Naive B cell (primary cell): ENCODE results near the gene FADS3. TPM values are rescaled to one million over a fixed set of nuclear protein-coding genes. Genes with fewer than 3 reads are reported as not detected.

Source experiments
- ATAC-seq, 2 donors: fragments of 150-1000 bp; cut with Tn5 transposase; 2 replicates each; pipeline ENCODE4 v1.10.0; 2021; ENCODE audit warnings: low read depth in 2 of 2, mild to moderate bottlenecking in 2 of 2, moderate library complexity in 2 of 2
- DNase-seq: peaks from one replicate; pipeline ENCODE4 v3.0.0; 2022
- H3K27ac Mint-ChIP-seq, 6 donors: one replicate each; pipeline ENCODE4 v1.8.0; 2020 to 2022; ENCODE audit warnings: mild to moderate bottlenecking in 6 of 6, mixed read lengths in 6 of 6, moderate library complexity in 5 of 6, inconsistent platforms in 2 of 6
- H3K27me3 Mint-ChIP-seq, 3 donors: one replicate each; pipeline ENCODE4 v1.8.0; 2021 to 2022; ENCODE audit warnings: mixed read lengths in 3 of 3, mild to moderate bottlenecking in 1 of 3
- H3K36me3 Mint-ChIP-seq, 2 donors: one replicate each; pipeline ENCODE4 v1.8.0; 2020 to 2022; ENCODE audit warnings: mixed read lengths in 2 of 2, inconsistent platforms in 1 of 2, mild to moderate bottlenecking in 1 of 2
- H3K4me1 Mint-ChIP-seq, 3 donors: one replicate each; pipeline ENCODE4 v1.8.0; 2020 to 2022; ENCODE audit warnings: mixed read lengths in 3 of 3, inconsistent platforms in 1 of 3, mild to moderate bottlenecking in 1 of 3, moderate library complexity in 1 of 3
- H3K4me3 Mint-ChIP-seq, 8 donors: one replicate each; pipeline ENCODE4 v1.8.0; 2020 to 2022; ENCODE audit warnings: mild to moderate bottlenecking in 8 of 8, mixed read lengths in 8 of 8, moderate library complexity in 8 of 8, inconsistent platforms in 2 of 8
- H3K9me3 Mint-ChIP-seq, 7 donors: one replicate each; pipeline ENCODE4 v1.8.0; 2020 to 2022; ENCODE audit warnings: mixed read lengths in 7 of 7, mild to moderate bottlenecking in 5 of 7, inconsistent platforms in 2 of 7, moderate library complexity in 1 of 7
- polyA plus RNA-seq, 6 donors: library from polyadenylated mRNA; unstranded; fragments of 300-500 nt; fragmentation: Illumina TruSeq; gene quantifications; one replicate each; pipeline ENCODE4 v1.2.3, GENCODE V29; 2021; ENCODE audit warnings: low read depth in 6 of 6

Gene FADS3
- polyA plus RNA-seq, 6 donors from 2014 or later: 27.6 to 41.3 (median 34.4) TPM

DNA sequence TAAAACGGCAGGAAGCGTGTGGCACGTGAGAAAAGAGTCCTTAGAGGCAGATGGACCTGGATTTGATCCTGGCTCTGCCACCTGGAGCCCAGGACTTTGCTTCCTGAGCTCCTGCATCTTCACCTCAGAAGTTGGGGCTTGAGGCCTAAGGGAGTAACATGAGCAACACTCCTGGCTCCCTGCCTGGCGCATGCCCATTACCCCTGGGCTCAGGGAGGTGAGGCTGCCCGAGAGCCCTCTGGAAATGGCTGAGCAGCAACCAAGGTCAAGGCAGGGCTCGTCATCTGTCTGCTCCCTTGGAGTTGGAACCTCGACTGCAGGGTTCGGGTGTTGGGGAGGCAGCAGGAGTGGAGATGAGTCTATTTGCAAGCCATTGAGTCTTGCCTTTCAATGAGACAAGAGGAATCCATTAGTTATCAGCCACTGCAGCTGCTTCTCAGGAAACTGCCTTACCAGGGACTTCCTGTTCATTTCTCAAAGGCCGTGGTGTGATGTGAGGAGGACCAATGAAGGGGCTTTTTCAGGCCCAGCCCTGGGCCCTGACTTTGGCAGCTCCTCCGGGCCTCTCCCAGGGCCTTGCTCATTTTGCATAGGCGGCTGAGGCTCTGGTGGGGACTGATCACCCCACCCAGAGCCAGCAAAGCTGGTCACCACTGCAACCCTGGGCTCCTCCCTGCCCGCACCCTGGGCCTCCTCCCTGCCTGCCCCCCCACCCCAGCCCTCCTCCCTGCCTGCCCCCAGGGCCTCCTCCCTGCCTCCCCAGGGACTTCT lies 56.9 kb downstream of the FADS3 start:
- H3K4me1 Mint-ChIP-seq: peaks cover 24 to 64% (median 34%) of the 10 kb centered on the region in 3 donors
- peaks cover 0 to 3% (median 0%) of the 10 kb centered on the region in 7 donors for H3K9me3 Mint-ChIP-seq
- DNase-seq: peak; percentile 50
- H3K4me3 Mint-ChIP-seq: peak overlapping the region in 6 of 8 donors; percentile 2 to 80 (median 54)
- H3K36me3 Mint-ChIP-seq: peaks cover 0 to 4% of the 10 kb centered on the region in 2 donors
- peak overlapping the region; percentile 78 to 99 (median 98) for H3K27ac Mint-ChIP-seq
- no peaks in the 10 kb centered on the region for H3K27me3 Mint-ChIP-seq
- ATAC-seq: peak; percentile 88 to 91

DNA sequence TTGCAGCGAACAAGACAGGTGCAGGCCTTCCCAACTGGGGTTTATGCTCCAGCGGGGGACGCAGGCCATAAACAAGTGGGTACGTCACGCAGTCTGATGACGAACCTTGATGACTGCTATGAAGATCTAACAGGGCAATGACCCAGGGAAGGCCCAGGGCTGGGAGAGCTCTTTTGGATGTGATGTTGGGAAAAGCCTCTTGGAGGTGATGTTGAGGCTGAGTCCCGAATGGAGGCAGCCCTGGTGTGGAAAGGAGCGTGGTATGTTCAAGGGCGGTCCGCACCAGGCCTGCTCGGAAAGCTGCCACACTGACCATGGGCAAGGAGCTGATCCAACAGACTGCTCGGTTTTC lies 57.4 kb downstream of the FADS3 start:
- Mint-ChIP-seq H3K27me3 (no peaks in the 10 kb centered on the region), H3K9me3 (peaks cover 0 to 3% (median 0%) of the 10 kb centered on the region in 7 donors), H3K27ac (peak overlapping the region; percentile 78 to 99 (median 98)), H3K4me1 (peaks cover 22 to 69% (median 34%) of the 10 kb centered on the region in 3 donors), H3K36me3 (peaks cover 0 to 4% of the 10 kb centered on the region in 2 donors), H3K4me3 (peak overlapping the region in 4 of 8 donors; percentile 35 to 74 (median 55))
- ATAC-seq: peak; percentile 11 to 37
- no peak for DNase-seq

DNA sequence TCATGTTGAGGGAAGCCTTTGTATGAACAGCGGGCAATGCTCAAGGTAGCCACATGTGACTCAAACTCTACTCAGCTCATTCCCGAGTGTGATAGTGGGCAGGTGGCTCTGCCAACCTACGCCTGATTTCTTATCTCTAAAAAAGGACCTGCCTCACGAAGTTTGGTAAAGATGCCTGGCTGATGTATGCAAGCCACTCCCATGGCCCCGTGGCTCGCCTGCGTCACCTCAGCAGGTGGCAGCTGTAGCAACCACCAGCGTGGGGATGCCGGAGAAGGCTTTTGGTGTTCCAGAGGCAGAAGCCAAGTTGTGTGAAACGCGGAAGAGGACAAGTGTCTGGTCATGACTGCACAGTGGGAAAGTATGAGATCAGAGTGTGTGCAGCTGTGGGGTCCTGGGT lies 57.9 kb downstream of the FADS3 start:
- no peaks in the 10 kb centered on the region for H3K27me3 Mint-ChIP-seq
- ATAC-seq: peak; percentile 25 to 33
- peaks cover 0 to 3% (median 0%) of the 10 kb centered on the region in 7 donors for H3K9me3 Mint-ChIP-seq
- DNase-seq: no peak
- H3K4me3 Mint-ChIP-seq: peak overlapping the region in 6 of 8 donors; percentile 35 to 74 (median 53)
- peak overlapping the region; percentile 78 to 99 (median 98) for H3K27ac Mint-ChIP-seq
- H3K4me1 Mint-ChIP-seq: peaks cover 21 to 71% (median 38%) of the 10 kb centered on the region in 3 donors
- H3K36me3 Mint-ChIP-seq: peaks cover 0 to 4% of the 10 kb centered on the region in 2 donors

DNA sequence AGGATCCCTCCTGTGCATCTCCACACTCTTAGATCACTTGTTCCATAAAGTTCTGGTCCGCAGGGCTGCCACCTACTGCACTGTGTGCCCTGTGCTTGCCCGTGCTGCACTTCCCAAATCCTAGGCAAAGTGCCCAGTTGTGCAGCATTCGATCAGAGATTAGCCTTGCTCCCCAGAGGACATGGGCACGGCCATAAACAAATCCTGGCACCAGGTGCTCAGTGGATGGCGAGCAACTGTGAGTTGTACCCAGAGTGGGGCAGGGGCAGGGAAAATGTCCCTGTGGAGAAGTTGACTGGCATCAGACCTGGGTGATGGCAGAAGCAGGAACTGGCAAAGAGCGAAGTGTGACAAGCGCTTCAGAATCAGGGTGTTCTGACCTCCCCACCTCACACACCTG lies 58.6 kb downstream of the FADS3 start:
- Mint-ChIP-seq H3K4me3 (peak overlapping the region in 2 of 8 donors; percentile 17 to 21), H3K27me3 (no peaks in the 10 kb centered on the region), H3K36me3 (peaks cover 0 to 4% of the 10 kb centered on the region in 2 donors), H3K9me3 (peaks cover 0 to 3% (median 0%) of the 10 kb centered on the region in 7 donors), H3K27ac (peak overlapping the region in 3 of 6 donors; percentile 26 to 93 (median 61)), H3K4me1 (peaks cover 29 to 71% (median 45%) of the 10 kb centered on the region in 3 donors)
- ATAC-seq (no peak), DNase-seq (no peak)

DNA sequence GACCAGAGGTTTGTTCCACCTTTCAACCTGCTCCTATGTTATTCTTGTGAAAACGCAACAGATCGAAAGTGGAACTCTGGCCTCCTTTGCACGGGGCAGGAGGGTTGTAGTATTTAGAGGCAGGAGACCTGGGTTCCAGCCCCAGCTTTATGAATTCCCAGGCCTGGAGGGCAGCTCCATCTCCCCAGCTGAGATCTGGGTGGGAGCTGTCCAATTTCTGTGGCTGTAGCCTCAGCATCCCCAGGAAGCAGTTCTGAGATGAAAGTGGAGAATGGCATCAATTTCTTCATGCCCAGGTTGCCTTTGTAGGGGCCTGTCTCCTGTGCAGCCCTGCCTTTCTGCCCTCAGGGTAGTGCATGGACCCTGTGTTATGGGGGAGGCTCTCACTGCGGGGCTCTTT lies 59.1 kb downstream of the FADS3 start:
- H3K36me3 Mint-ChIP-seq: peaks cover 0 to 4% of the 10 kb centered on the region in 2 donors
- ATAC-seq: no peak
- peak overlapping the region in 1 of 6 donors; percentile 61 for H3K27ac Mint-ChIP-seq
- H3K9me3 Mint-ChIP-seq: peaks cover 0 to 3% (median 0%) of the 10 kb centered on the region in 7 donors
- H3K4me3 Mint-ChIP-seq: peak overlapping the region in 1 of 8 donors; percentile 21
- DNase-seq: no peak
- H3K4me1 Mint-ChIP-seq: peaks cover 32 to 72% (median 51%) of the 10 kb centered on the region in 3 donors
- H3K27me3 Mint-ChIP-seq: no peaks in the 10 kb centered on the region

DNA sequence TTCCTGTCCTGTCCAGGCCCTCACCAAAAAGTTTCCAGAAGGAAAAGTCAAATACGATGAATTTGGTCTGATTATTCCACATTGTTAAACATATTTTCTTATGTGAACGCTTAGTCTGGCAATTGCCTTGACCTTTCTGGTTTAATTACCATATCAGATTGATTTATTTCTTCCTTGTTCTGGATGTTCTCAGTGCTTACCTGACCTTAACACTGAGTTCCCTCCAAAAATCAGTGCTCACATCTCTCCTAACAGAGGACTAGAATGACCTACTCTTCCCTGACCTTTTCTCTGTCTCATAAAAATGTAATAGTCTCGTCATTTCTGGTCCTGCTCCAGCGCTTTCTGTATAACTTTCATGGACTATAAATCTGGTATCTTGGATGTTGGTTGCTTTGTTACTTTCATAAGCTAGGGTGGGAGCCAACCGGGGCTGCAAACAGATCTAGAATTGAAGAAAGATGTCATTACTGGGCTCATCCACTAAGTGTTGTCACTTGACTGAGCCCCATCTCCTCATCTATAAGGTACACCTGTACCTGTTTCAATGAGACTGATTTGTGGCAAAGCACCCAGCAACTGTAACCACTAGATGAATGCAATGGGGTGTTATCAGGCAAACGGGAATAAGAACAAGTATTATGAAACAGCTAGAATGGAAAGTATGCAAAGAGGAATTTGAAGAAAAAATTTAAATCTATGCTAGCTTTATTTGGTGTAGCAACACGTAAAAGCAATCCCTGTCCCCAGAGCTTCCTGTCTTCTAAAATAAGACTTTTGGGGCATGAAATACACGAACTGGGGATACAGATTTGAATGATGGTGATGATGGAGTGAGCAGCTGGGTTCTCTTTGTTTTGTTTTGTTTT lies 60.9 kb downstream of the FADS3 start:
- Mint-ChIP-seq H3K36me3 (peaks cover 0 to 4% of the 10 kb centered on the region in 2 donors), H3K4me3 (peak overlapping the region in 5 of 8 donors; percentile 3 to 70 (median 51)), H3K27ac (peak overlapping the region in 2 of 6 donors; percentile 4 to 62), H3K27me3 (no peaks in the 10 kb centered on the region), H3K4me1 (peaks cover 32 to 71% (median 52%) of the 10 kb centered on the region in 3 donors), H3K9me3 (peaks cover 0 to 3% (median 0%) of the 10 kb centered on the region in 7 donors)
- no peak for ATAC-seq
- no peak for DNase-seq

DNA sequence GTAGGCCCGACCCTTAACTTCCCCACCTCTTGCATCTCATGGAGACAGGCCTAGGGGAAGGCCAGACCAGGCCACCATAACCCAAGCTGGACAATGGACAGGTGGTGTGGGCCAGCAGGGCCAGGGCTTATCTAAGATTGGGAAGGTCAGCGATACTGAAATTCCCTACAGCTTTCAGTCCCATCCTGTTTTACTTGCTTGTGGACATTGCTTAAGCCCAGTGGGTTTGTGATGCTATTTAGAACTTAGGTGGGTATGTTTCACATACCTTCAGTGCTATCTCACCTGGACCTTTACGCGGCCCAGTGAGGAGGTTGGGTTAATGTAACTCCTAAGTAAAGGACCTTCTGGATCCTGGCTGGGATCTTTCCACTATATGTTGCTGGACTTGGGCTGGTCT lies 61.5 kb downstream of the FADS3 start:
- DNase-seq (no peak), ATAC-seq (no peak)
- H3K27me3 Mint-ChIP-seq: no peaks in the 10 kb centered on the region

DNA sequence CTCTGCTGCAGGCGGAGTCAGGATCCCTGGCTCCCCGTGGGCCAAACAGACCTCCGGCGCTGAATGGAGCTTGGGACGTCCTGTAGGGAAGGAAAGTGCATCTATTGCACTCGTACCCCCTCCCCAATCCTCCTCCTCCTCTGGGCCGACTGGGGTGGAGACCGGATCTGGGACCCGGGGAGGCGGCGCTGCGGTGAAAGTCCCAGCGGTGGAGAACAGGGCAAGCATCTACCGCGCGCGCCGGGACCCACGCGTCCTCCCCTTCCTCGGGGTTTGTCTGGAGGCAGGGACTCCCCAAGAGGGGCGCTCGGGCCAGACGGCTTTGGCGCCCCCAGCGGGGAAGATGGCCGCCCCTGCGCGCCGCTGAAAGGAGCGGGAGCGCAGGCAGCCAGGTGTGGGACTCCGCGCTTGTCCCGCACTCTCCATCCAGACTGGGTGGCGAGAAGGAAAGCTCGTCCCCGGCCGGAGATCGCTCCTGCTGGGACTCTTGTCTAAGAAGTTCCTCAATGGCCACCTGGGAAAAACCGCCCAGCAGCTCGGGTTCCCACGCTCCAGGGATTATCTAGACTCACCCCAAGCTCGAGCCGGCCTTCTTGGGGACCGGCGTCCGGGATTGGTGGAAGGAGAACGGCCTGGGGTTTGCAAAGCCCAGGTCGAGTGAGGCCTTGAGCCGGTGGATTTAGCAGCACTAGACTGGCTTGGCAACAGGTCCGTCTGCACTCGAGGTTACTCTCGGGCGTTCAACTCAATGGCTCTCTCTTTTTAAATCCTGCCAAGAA lies 62.5 kb downstream of the FADS3 start:
- no peaks in the 10 kb centered on the region for H3K27me3 Mint-ChIP-seq
- H3K4me1 Mint-ChIP-seq: peaks cover 24 to 54% (median 37%) of the 10 kb centered on the region in 3 donors
- peak; percentile 47 to 53 for ATAC-seq
- DNase-seq: peak; percentile 37
- H3K36me3 Mint-ChIP-seq: peaks cover 0 to 4% of the 10 kb centered on the region in 2 donors
- H3K4me3 Mint-ChIP-seq: peak overlapping the region; percentile 70 to 96 (median 92)
- H3K27ac Mint-ChIP-seq: peak overlapping the region in 5 of 6 donors; percentile 37 to 89 (median 65)
- peaks cover 0 to 3% (median 0%) of the 10 kb centered on the region in 7 donors for H3K9me3 Mint-ChIP-seq

More for the DNA sequence above, 61.5 kb downstream of the FADS3 start:
- H3K4me1 Mint-ChIP-seq: peaks cover 28 to 64% (median 47%) of the 10 kb centered on the region in 3 donors
- H3K4me3 Mint-ChIP-seq: peak overlapping the region in 6 of 8 donors; percentile 9 to 94 (median 78)
- H3K36me3 Mint-ChIP-seq: peaks cover 0 to 4% of the 10 kb centered on the region in 2 donors
- peaks cover 0 to 3% (median 0%) of the 10 kb centered on the region in 7 donors for H3K9me3 Mint-ChIP-seq
- H3K27ac Mint-ChIP-seq: no peak overlapping the region

DNA sequence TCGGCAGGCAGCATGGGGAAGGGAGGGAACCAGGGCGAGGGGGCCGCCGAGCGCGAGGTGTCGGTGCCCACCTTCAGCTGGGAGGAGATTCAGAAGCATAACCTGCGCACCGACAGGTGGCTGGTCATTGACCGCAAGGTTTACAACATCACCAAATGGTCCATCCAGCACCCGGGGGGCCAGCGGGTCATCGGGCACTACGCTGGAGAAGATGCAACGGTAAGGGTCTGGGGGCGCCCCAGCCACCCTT lies 63.0 kb downstream of the FADS3 start:
- peaks cover 20 to 49% (median 32%) of the 10 kb centered on the region in 3 donors for H3K4me1 Mint-ChIP-seq
- ATAC-seq: peak in 1 of 2 donors; percentile 1
- peaks cover 0 to under 1% of the 10 kb centered on the region in 2 donors for H3K36me3 Mint-ChIP-seq
- no peaks in the 10 kb centered on the region for H3K27me3 Mint-ChIP-seq
- peak overlapping the region; percentile 63 to 89 (median 78) for H3K27ac Mint-ChIP-seq
- no peaks in the 10 kb centered on the region for H3K9me3 Mint-ChIP-seq
- H3K4me3 Mint-ChIP-seq: peak overlapping the region; percentile 70 to 96 (median 92)
- DNase-seq: no peak

DNA sequence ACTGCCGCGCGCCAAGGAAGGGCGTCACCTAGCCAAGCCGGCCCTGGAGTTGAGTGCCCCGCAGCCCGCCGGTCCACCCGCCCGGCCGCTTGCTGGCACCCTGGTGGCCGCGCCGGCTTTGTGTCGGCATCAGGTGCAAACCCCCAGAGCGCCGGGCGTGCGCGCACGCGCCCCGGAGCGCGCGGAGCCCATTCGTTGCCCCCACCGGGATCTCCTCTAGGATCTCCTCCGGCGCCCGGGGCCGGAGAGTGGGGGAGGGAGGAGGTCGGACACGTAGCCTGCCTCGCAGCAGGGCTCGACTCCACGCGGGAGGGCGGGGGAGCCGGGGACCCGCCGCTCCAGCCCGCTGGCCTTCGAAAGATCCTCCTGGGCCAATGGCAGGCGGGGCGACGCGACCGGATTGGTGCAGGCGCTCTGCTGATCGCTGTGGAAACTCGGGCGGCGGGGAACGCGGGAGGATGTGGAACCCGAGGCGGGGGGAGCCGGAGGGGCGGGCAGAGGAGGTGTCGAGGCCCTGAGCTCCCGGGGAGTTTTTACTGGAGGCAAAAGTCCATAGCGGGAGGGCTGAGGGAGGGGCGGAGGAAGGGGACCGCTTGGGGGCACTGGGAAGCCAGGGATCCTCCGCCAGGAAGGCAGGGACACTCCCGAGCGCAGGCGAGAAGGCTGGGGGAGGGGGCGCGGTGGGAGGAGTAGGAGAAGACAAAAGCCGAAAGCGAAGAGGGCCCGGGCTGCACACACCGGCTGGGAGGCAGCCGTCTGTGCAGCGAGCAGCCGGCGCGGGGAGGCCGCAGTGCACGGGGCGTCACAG lies 63.6 kb downstream of the FADS3 start, which contains the start of gene FADS2:
Gene FADS2 (plus strand): TSS at position 730 of the 808 bp plus-strand sequence. CDS start 91 bp downstream, outside the sequence.
- Mint-ChIP-seq H3K27ac (peak within 1 kb of the TSS; percentile 64 to 95 (median 81)), H3K4me3 (peak within 1 kb of the TSS; percentile 70 to 96 (median 92)), H3K36me3 (no peaks in the 10 kb centered on the region), H3K27me3 (no peaks in the 10 kb centered on the region), H3K9me3 (no peaks in the 10 kb centered on the region), H3K4me1 (peaks cover 20 to 44% (median 31%) of the 10 kb centered on the region in 3 donors)
- ATAC-seq (peak; percentile 71 to 73), DNase-seq (peak; percentile 66)

DNA sequence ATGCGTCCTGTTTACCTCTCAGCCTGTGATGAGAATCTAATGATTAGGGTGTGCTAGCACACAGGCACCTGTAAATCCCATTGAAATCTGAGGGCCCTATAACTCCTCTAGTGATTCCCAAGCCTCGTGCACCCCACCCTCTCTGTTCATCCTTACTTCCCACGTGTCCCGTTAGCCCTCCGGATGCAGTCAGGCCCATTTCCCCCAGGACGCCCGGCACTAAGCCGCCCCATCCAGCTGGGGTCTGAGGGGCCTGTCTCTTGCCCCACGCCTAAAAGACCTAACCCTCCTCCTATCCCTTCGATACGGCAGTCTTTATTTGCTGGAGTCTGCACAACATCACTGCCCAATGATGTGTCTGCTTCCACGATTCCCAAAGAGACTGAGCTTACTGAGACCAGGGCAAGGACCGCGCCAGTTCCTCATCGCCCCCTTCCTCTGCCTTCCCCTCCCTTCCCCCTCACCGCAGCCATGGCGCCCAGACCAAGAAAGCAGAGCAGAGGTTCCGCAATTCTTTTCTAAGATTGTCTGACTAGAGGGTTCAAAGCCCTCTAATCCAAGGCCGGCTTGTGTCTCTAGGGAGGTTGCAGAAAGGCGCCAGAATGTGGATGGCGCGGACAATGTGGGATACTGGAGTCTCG lies 64.3 kb downstream of the FADS3 start:
- H3K9me3 Mint-ChIP-seq: no peaks in the 10 kb centered on the region

More for the DNA sequence above, 64.3 kb downstream of the FADS3 start:
- ATAC-seq: peak; percentile 51 to 58
- DNase-seq: peak; percentile 64
- Mint-ChIP-seq H3K4me3 (peak overlapping the region; percentile 70 to 96 (median 92)), H3K4me1 (peaks cover 16 to 40% (median 31%) of the 10 kb centered on the region in 3 donors), H3K27ac (peak overlapping the region; percentile 64 to 95 (median 80)), H3K36me3 (no peaks in the 10 kb centered on the region), H3K27me3 (no peaks in the 10 kb centered on the region)
